OCI-LY3 (cell line): ENCODE data around the gene CPLANE1.
"Not testable (repeated sequence)": the region's sequence is repeated elsewhere in the genome, so short reads cannot be mapped to it uniquely, and the experiment has no call there.

Experiments used
- H2AFZ ChIP-seq: fragments of 200-600, 300-600 bp; shearing (Covaris generic); 2 replicates; pipeline ENCODE4 v1.6.0; 2014; ENCODE audit warnings: antibody characterized with exemption, low read depth, low read length
- H3K27ac ChIP-seq: fragments of 200-600, 300-600 bp; sonication (generic); 2 replicates; pipeline ENCODE4 v1.5.1; 2014; ENCODE audit warnings: mild to moderate bottlenecking, low read length, moderate library complexity, mixed read lengths
- H3K27me3 ChIP-seq: fragments of 200-600, 300-600 bp; sonication (generic); 2 replicates; pipeline ENCODE4 v1.6.1; 2014; ENCODE audit warnings: low read depth, low read length, mixed read lengths
- H3K36me3 ChIP-seq: fragments of 200-600, 300-600 bp; sonication (generic); replicated peaks from 2 replicates; pipeline ENCODE3; 2014; ENCODE audit warnings: low read depth, low read length, mixed read lengths
- H3K4me1 ChIP-seq: fragments of 300-600, 200-600 bp; sonication (generic); 2 replicates; pipeline ENCODE4 v1.6.1; 2014; ENCODE audit warnings: low read length, mixed read lengths
- H3K4me2 ChIP-seq: fragments of 200-600, 300-600 bp; sonication (generic); 2 replicates; pipeline ENCODE4 v1.6.1; 2014; ENCODE audit warnings: low read length, mixed read lengths
- H3K4me3 ChIP-seq: fragments of 300-600, 200-600 bp; sonication (generic); 2 replicates; pipeline ENCODE4 v1.5.1; 2014; ENCODE audit warnings: antibody characterized with exemption, mild to moderate bottlenecking, low read length, moderate library complexity
- H3K79me2 ChIP-seq: fragments of 300-600, 200-600 bp; shearing (Covaris generic); 2 replicates; pipeline ENCODE4 v1.6.1; 2014; ENCODE audit warnings: mild to moderate bottlenecking, low read length, mixed read lengths
- H3K9ac ChIP-seq: fragments of 300-600, 200-600 bp; shearing (Covaris generic); 2 replicates; pipeline ENCODE4 v1.6.0; 2014; ENCODE audit warnings: mild to moderate bottlenecking, low read length, moderate library complexity
- H3K9me3 ChIP-seq: fragments of 200-600, 300-600 bp; shearing (Covaris generic); 2 replicates; pipeline ENCODE4 v1.6.1; 2014; ENCODE audit warnings: low read length, mixed read lengths; ENCODE audit not compliant: insufficient read depth
- H4K20me1 ChIP-seq: fragments of 200-600, 300-600 bp; sonication (generic); 2 replicates; pipeline ENCODE4 v1.6.1; 2016; ENCODE audit warnings: low read length, mixed read lengths; ENCODE audit not compliant: insufficient read depth
- CTCF ChIP-seq: fragments of 200-600, 300-600 bp; sonication (generic); IDR thresholded peaks from 2 replicates; pipeline ENCODE4 v1.5.1; 2014; ENCODE audit warnings: antibody characterized with exemption, low read length, low read depth
- EZH2phosphoT487 ChIP-seq: fragments of 200-600 bp; shearing (Covaris generic); IDR thresholded peaks from 2 replicates; pipeline ENCODE4 v1.6.1; 2018; ENCODE audit warnings: antibody characterized with exemption, mixed run types, low read depth

Gene CPLANE1

DNA sequence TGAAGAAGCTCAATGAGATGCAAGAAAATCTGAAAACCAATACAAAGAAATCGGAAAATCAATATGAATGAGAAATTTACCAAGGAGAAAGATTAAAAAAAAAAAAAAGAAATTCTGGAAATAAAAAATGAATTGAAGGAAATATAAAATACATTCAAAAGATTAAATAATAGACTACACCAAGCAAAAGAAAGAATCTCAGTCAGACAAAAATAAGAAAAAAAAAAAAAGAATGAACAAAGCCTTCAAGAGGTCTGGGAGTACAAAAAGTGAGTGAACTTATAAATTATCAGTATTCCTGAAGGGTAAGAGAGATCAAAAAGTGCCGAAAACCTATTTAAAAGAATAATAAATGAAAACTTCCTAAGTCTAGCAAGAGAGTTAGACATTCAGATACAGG lies 14.9 kb downstream of the CPLANE1 start:
- Histone ChIP-seq H3K36me3 (peaks cover 16% of the 10 kb centered on the region), H3K27me3 (no peaks in the 10 kb centered on the region)
- no peak for TF ChIP-seq EZH2phosphoT487
- TF ChIP-seq CTCF: no peak

GRCh38 chr5:37226377-37226776 lies 22.8 kb downstream of the CPLANE1 start:
- no peaks in the 10 kb centered on the region for H3K79me2 ChIP-seq
- H3K9me3 ChIP-seq: no peaks in the 10 kb centered on the region
- no peak overlapping the region for H3K4me3 ChIP-seq
- H3K4me2 ChIP-seq: no peak overlapping the region
- no peaks in the 10 kb centered on the region for H4K20me1 ChIP-seq
- no peak overlapping the region for H3K27ac ChIP-seq
- no peaks in the 10 kb centered on the region for H3K27me3 ChIP-seq
- H3K36me3 ChIP-seq: no peaks in the 10 kb centered on the region
- no peak for TF ChIP-seq CTCF
- TF ChIP-seq EZH2phosphoT487: no peak
- no peak overlapping the region for H3K9ac ChIP-seq
- no peaks in the 10 kb centered on the region for H3K4me1 ChIP-seq
- H2AFZ ChIP-seq: no peak overlapping the region

More for the DNA sequence above, 14.9 kb downstream of the CPLANE1 start:
- H3K4me1 ChIP-seq: no peaks in the 10 kb centered on the region
- H2AFZ ChIP-seq: no peak overlapping the region
- no peak overlapping the region for H3K4me3 ChIP-seq
- no peaks in the 10 kb centered on the region for H3K79me2 ChIP-seq
- no peaks in the 10 kb centered on the region for H4K20me1 ChIP-seq
- no peak overlapping the region for H3K9ac ChIP-seq
- no peak overlapping the region for H3K27ac ChIP-seq
- no peak overlapping the region for H3K4me2 ChIP-seq
- peaks cover 5% of the 10 kb centered on the region; the same call in 1 of the 2 replicates for H3K9me3 ChIP-seq

GRCh38 chr5:37222181-37222580 lies 27.0 kb downstream of the CPLANE1 start:
- no peak for TF ChIP-seq CTCF
- TF ChIP-seq EZH2phosphoT487: no peak
- Histone ChIP-seq H3K79me2 (no peaks in the 10 kb centered on the region), H3K36me3 (no peaks in the 10 kb centered on the region), H3K27ac (no peak overlapping the region), H3K9me3 (no peaks in the 10 kb centered on the region), H3K4me1 (no peaks in the 10 kb centered on the region), H3K4me2 (no peak overlapping the region), H2AFZ (no peak overlapping the region), H4K20me1 (no peaks in the 10 kb centered on the region), H3K4me3 (no peak overlapping the region), H3K27me3 (no peaks in the 10 kb centered on the region), H3K9ac (no peak overlapping the region)

DNA sequence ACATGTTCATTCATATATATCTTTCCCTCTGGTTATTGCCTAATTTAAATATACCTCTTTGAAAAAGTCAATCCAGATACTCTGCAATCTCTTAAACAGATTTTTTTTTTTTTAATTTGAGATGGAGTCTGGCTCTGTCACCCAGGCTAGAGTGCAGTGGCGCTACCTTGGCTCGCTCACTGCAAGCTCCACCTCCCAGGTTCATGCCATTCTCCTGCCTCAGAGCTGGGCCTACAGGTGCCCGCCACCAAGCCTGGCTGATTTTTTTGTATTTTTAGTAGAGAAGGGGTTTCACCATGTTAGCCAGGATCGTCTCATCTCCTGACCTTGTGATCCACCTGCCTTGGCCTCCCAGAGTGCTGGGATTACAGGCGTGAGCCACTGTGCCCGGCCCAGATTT lies 28.8 kb downstream of the CPLANE1 start:
- H3K36me3 ChIP-seq, H3K79me2 ChIP-seq, H4K20me1 ChIP-seq, H3K27ac ChIP-seq, H3K4me3 ChIP-seq, H3K4me2 ChIP-seq, H3K27me3 ChIP-seq, H3K4me1 ChIP-seq, H3K9ac ChIP-seq, H2AFZ ChIP-seq, H3K9me3 ChIP-seq: not testable (repeated sequence)

- H2AFZ ChIP-seq, H3K4me1 ChIP-seq, H3K4me2 ChIP-seq, H3K9ac ChIP-seq, H3K79me2 ChIP-seq, H3K27me3 ChIP-seq, H3K9me3 ChIP-seq, H3K36me3 ChIP-seq, H3K27ac ChIP-seq, H3K4me3 ChIP-seq, H4K20me1 ChIP-seq: not testable (repeated sequence)
These were observed 29.8 kb downstream of the CPLANE1 start for GRCh38 chr5:37219384-37219783.
